Stimulated activated CD8-positive, alpha-beta memory T cell treated with anti-CD3 and anti-CD28 coated beads, Interleukin-7, amount 100 ng/mL, for 24 hours (primary cell): ENCODE data around the gene HNRNPUL1.

Source experiments
- DNase-seq: peaks from one replicate; pipeline ENCODE4 v3.0.0-alpha.2; 2020; ENCODE audit warnings: low read depth

HNRNPUL1 gene

DNA sequence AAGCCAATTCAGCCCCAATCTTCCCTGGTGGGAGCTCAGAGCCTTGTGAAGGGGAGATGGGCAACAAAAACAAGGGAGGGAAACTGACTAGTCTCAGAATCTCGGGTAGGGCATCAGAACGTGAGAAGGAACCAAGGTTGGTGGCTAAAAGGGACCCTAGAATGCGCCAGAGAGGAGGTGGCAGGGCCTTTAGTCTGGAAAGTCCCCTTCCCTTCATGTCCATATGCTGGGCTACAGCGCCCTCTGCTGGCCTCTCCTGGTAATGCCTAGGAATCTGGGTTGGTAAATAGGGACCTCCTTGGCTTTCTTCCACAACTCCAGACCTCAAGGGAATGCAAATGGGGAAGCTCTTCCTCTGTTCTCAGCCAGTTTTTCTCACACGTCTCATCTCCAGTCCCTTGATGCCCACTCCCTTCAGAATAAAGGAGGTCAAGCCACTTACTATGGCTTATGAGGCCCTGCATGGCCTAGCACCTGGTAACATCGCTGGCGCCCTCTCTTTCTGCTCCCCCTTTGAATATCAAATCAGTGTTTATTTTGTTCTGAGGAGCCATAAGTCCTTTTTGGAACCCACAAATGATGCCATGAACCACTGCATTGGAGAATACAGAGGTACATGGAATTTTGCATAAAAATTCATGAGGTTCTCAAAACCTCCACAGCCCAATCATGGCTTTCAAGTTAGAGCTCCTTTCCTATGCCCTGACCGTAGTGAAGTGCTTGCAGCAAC lies 44.4 kb downstream of the HNRNPUL1 start:
- peak; percentile 97 for DNase-seq

DNA sequence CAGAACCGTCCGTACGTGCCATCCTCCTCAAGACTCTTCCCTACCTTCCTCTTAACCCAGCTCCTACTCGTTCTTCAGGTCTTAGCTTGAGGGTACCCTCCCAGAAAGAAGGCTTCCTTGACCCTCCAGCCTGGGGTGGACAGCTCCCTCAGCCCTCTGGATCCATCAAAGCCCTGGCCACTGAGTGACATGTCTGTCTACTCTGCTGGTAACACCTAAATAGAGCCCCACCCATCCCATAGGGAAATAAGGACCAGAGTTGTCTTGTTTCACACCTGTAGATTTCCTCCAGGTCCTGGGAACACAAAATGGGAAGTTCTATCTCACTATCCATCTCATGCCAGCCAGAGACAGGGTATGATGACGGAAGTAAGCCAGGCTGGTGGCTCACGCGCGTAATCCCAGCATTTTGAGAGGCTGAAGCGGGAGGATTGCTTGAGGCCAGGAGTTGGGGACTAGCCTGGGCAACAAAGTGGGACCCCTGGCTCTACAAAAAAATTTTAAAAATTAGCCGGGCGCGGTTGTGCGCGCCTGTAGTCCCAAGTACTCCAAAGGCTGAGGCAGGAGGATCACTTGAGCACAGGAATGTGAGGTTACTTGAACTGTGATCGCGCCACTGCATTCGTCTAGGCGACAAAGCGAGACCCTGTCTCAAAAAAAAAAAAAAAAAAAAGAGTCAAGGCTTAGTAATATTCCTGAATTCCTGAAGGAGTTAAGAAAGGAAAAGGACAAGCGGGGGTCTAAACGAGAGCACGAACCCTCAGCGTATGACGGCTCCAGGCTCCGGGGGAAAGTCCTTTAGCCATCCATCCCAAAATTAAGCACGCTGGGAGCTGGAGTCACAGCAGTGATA lies 45.2 kb downstream of the HNRNPUL1 start:
- DNase-seq: no peak

DNA sequence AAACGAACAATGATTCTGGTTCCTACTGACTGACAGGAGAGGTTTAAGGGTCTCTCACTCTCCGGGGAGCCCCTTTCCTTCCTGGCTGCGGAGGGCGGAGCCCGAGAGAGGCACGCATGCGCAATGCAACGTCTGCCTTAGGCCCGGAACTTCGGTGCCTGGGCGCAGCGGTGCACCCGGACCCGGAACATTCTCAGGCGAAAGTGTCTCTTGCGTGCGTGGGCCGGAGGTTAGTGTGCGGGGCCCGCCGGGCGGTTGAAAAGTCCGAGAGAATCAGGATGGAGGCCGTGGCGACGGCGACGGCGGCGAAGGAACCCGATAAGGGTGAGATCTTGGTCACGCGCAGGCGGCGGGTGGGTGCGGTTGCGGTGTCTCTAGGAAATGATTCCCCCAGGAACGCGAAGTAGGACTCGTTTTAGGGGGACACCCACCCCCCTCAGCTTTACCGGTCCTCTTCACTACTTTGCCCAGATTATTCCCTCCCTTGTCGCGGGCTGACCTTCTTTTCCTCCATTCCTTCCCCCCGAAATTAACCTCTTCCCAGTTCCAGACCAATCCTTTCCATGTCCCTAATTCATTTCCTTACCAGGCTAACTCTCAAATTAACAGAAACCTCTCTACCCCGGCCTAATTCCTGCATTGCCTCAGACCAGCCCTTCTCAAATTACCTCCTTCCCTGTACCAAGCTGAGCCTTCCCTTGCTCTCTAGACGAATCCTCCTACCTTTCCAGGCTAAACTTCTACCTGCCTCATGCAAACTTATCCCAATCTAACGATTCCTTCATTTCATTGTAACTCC lies 46.1 kb downstream of the HNRNPUL1 start, which contains the start of gene CCDC97:
Gene CCDC97, plus strand, starts transcription at position 140 of the 799 bp plus-strand sequence. Its CDS starts 139 bp downstream, at position 279.
- peak; percentile 78 for DNase-seq

DNA sequence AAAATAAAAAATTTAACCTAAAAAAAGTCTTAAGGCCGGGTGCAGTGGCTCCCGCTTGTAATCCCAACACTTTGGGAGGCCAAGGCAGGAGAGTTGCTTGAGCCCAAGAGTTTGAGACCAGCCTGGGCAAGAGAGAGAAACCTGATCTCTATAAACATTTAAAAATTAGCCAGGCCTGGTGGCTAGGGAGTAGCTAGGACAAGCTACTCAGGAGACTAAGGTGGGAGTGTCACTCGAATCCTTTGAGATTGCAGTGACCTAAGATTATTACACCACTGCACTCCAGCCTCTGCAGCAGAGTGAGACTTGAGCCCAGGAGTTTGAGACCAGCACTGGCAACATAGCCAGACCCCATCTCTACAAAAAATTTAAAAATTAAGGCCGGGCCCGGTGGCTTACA lies 46.9 kb downstream of the HNRNPUL1 start:
- DNase-seq: no peak

DNA sequence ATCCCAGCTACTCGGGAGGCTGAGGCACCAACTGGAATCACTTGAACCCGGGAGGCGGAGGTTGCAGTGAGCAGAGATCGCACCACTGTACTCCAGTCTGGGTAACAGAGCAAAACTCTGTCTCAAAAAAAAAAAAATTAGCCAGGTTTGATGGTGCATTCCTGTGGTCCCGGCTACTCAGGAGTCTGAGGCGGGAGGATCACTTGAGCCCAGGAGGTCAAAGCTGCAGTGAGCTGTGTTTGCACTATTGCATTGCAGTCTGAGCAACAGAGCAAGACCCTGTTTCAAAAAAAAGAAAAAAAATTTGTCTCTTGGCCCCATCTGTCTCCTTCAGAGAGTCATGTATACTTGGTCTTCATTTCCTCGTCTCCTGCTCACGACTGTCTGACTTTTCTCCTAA lies 47.4 kb downstream of the HNRNPUL1 start:
- no peak for DNase-seq

DNA sequence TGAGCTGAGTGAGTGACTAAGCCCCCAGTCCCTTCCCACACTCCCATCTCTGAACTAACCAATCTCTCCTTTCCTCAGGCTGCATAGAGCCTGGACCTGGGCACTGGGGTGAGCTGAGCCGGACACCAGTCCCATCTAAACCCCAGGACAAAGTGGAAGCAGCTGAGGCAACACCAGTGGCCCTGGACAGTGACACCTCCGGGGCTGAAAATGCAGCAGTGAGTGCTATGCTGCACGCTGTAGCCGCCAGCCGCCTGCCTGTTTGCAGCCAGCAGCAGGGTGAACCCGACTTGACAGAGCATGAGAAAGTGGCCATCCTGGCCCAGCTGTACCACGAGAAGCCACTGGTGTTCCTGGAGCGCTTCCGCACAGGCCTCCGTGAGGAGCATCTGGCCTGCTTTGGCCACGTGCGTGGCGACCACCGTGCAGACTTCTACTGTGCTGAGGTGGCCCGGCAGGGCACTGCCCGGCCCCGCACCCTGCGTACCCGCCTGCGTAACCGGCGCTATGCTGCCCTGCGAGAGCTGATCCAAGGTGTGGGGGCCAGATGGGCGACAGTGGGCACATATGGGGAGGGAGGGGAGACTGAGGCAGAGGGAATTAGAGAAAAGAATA lies 52.2 kb downstream of the HNRNPUL1 start:
- DNase-seq: no peak

DNA sequence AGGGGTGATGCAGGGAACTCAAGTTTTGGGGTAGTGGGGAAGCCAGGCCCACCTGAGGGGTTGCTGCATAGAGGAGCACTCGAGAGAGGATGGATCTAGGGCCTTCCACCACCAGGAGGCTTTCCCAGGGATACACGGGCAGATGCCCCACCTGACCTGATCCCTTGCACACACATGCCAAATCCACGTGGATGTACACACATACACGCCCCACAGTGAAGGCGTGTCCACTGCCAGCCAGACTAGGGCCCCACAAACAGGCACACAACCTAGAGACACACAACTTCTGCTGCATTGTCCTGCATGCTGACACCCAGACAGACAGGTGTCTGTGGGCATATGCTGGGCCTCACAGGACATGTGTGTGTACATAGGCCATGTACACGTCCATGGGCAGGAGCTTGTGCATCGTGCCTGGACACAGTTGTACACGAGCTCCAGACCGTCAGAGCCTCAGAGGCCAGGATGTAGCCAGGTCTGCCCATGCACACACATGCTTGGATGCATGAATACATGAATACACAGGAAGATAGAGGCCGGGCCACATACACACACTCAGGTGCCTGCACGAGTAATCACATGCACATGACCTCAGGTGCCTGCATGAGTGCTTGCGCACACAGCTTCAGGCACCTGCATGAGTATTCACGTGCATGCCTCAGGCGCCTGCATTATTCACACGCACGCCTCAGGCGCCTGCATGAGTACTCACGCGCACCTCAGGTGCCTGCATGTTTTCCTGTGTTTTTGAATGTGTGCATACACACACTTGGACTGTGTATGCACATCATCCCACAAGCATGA lies 54.7 kb downstream of the HNRNPUL1 start:
- no peak for DNase-seq

DNA sequence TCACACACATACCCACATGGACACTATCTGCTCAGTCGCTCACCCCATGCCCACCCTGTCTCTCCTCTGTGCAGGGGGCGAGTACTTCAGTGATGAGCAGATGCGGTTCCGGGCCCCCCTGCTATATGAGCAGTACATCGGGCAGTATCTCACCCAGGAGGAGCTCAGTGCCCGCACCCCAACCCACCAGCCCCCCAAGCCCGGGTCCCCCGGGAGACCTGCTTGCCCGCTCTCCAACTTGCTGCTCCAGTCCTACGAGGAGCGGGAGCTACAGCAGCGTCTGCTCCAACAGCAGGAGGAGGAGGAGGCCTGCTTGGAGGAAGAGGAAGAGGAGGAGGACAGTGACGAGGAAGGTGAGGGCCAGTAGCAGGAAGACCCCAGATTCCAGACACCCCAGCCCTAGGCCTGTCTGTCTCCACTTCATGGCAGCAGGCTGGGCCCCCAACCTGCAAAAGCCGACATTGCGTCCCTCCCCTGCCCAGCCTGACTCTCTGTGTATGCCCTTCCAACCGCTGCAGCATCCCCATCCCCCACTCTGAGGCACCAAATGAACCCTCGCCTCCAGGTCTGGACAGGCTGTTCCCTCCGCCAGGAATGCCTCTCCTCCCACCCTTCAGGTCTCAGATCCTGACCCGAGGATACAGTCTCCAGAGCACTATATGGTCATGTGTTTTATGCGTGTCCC lies 55.5 kb downstream of the HNRNPUL1 start:
- DNase-seq: no peak

DNA sequence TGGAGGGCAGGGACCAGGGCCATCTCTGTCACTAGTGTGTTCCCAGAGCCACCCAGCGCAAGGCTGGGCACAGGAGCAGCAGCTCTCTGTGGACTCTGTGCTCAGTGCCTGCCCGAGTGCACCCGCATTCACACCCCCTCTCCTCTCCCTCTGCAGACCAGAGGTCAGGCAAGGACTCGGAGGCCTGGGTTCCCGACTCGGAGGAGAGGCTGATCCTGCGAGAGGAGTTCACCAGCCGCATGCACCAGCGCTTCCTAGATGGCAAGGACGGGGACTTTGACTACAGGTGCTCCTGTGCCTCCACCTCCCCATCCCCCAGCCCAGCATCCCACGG lies 56.0 kb downstream of the HNRNPUL1 start:
- no peak for DNase-seq

DNA sequence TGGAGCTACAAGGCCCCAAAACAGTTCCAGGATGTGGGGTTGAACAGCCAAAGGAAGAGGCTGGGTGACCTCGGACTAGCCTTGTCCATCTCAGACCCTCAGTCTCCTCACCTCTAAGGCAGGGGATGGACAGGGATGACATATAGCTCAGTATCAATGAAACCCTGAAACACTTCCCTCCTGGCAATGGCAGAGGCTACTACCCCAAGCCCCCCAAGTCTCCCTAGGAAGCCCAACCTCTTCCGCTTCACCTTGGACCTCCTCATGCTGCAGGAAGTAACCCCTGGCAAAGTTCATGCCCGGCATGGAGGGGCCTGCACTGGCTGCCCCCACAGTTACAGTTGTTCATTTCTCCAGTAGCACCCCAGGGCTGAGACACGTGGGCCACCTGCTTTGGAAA lies 56.4 kb downstream of the HNRNPUL1 start:
- DNase-seq: no peak

DNA sequence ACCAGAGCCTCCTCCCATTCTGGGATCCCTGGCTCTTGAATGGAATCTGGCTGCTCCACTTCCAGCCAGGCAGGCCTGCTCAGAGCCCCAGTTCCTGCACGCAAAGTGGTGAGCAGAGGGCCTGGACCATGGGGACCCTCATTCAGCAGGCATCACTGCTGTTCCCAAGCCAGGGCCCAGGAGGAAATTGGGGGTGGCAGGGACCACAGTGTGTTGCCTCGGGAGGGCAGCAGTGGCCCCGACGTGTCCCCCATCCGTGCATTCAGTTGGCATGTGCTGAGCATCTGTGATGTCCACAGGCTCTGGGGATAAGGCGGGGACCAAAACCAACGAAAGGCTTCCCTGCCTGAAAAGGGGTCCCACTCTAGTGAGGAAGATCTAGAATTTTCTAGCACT lies 57.0 kb downstream of the HNRNPUL1 start:
- DNase-seq: no peak

DNA sequence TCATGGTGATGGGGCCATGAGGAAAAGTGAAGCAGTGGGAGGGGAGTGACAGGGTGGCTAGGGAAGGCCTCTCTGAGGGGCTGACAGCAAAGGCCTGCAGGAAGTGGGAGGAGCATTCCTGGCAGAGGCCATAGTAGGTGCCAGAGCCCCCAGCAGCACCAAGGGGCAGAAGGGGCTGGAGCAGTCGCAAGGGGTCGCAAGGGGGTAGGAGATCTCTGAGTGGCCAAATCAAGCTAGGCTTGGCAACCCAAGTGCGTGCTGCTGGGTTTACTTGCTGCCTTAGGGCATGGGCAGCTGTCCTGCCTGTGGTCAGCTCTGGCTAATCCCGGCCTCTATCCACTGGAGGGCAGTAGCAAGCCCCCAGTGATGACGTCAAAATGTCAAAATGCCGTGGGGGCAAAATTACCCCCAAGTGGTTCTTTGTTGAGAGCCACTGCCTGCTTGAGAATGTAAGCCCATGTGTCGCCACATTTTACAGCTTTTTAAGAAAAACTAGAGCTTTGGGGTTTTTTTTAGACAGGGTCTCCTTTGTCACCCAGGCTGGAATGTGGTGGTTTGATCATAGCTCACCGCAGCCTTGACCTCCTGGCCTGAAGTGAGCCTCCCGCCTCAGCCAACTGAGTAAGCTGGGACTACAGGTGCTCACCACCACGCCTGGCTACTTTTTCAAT lies 57.6 kb downstream of the HNRNPUL1 start:
- no peak for DNase-seq

DNA sequence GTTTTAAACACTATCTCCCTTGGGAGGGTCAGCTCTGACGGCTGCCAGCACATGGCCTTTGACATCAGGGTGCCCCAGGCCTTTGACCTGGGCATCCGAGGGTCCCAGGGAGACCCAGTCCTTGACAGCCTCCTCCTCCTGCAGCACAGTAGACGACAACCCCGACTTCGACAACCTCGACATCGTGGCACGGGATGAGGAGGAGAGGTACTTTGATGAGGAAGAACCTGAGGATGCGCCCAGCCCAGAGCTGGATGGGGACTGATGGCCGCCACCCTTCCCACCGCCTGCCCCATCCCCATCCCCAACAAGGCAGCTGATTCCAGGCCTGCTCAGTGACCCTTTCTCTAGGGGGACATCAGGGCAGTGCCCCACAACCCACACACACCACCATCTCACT lies 58.3 kb downstream of the HNRNPUL1 start:
- DNase-seq: no peak

DNA sequence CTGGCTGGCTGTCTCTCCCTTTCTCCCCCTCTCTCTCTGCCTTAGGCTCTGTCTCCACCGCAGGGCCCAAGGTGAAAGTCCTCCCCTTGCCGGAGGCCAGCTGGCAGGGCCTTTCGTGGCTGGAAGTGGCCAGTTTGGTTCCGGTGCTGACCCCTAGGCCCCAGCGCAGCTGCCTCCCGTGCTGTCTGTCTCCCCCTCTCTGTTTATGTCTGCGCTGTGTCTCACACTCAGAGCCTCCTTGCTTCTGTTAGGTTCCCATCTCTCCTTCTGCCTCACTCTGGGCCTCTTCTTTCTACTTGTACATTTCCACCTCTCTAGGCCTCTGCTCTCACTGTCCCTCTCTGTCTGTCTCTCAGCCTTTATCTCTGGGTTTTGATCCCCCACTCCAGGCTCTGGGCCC lies 58.9 kb downstream of the HNRNPUL1 start:
- DNase-seq: no peak

DNA sequence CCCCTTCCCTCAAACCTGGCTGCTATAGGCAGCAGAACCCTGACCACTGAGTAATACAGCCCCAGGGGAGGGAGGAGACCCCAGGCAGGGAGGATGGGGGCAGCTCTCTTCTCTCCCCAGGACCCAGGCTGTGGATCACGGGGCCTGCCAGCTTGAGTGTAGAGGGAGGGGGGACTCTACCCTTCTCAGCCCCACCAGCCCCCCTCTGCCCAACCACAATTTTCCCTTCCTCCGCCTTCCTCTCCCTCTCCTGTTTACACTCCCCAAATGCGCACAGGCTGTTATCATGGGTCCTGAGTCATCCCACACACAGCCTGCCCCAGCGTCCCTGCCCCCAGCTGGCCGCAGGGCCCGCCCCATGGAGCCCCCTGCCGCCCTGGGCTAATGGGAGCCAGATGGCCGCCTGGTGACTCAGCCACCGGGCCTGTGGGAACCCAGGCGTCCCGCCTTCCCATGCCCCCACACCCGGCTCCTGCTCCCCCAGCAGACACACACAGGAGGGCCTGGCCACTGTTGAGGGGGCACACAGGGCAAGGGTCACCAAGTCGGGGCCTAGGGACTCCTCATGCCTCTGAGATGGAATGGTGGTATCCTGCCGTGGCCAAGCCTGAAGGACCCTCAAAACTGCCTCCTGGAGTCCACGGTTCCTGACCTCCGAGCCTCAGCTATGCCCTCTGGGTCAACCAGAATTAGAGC lies 59.4 kb downstream of the HNRNPUL1 start:
- no peak for DNase-seq

DNA sequence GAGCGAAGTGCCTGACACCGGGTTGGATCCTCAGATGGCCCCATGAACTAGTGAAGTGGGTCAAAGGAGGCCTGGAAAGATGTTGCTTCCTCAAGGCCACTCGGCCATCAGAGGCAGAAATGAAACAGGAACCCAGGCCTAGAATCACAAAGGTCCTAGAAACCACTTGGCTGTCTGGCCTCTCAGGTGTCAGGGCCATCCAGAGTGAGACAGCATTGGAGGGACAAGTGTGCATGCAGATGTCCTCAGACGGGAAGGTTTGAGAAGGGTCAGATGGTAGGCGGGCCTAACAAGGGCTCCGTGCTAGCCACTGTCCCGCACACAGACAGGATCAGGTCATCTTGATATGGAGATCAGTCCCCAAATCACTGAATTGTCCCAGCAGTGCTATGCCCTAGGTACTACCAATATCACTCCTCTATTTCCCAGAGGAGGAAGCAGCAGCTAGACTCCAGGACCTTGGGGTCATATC lies 60.1 kb downstream of the HNRNPUL1 start:
- DNase-seq: no peak

DNA sequence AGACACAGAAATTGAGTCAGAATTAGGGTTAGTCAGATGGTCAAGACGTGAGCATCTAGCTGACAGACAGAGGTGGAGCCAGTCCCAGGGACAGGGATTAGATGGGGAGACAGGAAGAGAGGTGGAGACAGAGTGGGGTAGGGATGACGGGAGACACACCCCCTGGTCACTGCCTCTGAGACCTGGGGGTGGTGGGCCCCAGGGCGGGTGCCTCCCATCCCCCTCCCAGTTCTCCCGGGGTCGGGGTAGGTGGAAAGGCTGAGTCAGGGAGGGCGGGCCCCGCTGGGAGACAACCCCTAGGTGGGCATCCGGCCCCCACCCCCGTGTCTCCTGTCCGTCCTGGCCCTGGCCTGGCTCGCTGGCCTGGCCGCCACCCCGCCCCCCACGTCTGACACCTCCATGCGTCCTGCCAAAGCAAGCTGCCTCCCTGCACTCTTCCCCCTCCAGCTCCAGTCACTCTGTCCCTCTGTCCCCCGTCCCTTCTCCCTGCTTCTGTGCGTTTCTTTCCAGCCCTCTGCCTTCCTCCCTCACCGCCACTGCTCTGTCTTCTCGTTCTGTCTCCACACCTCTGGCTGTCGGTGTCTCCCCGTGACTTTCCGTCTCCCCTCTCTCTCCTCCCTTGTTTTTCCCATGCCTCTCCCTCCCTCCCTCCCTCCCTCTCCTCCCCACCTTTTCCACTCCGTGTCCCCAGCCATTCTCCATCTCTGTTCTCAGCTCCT lies 60.9 kb downstream of the HNRNPUL1 start:
- DNase-seq: no peak

DNA sequence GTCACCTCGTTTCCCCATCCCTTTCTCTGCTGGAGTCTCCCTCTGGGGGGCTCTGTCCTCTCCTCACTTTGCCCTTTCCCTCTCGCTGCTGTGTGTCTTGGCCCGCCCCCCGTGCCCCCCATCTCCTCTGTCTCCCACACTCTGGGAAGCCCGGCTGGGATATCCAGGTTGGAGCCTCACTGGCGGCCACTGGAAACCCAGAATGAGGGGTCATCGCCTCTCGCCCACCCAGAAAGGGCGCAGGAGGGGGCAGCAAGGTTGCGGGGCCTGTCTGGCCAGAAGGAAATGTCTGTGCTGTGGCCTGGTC lies 61.4 kb downstream of the HNRNPUL1 start:
- DNase-seq: no peak
